Mononuclear cell (primary cell): ENCODE results near the gene MAP3K15. TPM values are rescaled to one million over a fixed set of nuclear protein-coding genes. Genes with fewer than 3 reads are reported as not detected.

Experiments used
- H3K27me3 ChIP-seq: 2 replicates; pipeline ENCODE4 v1.6.0; 2011; ENCODE audit warnings: low read length, control low read depth; ENCODE audit not compliant: insufficient read depth
- H3K4me1 ChIP-seq: 2 replicates; pipeline ENCODE4 v1.5.1; 2011; ENCODE audit warnings: mild to moderate bottlenecking, low read length, control low read depth; ENCODE audit not compliant: insufficient read depth
- H3K4me3 ChIP-seq: 2 replicates; pipeline ENCODE4 v1.5.1; 2011; ENCODE audit warnings: mild to moderate bottlenecking, low read length, moderate library complexity
- H3K9me3 ChIP-seq: 2 replicates; pipeline ENCODE4 v1.5.1; 2011; ENCODE audit warnings: low read depth, mild to moderate bottlenecking, control low read depth, low read length
- total RNA-seq: library from RNA; depleted of rRNA; stranded (reverse); fragments of >200 nt; gene quantifications from one replicate; pipeline ENCODE4 v1.2.3, GENCODE V29; 2012

The MAP3K15 gene
- total RNA-seq, 1 donor = 0.10 TPM

GRCh38 chrX:19389227-19389845 lies 126.0 kb downstream of the MAP3K15 start:
- no peaks in the 10 kb centered on the region for H3K9me3 ChIP-seq
- H3K27me3 ChIP-seq = no peaks in the 10 kb centered on the region
- no peaks in the 10 kb centered on the region for H3K4me1 ChIP-seq
- no peak overlapping the region for H3K4me3 ChIP-seq

GRCh38 chrX:19388741-19389140 lies 126.6 kb downstream of the MAP3K15 start:
- Histone ChIP-seq H3K9me3 (no peaks in the 10 kb centered on the region), H3K4me1 (no peaks in the 10 kb centered on the region), H3K27me3 (no peaks in the 10 kb centered on the region), H3K4me3 (no peak overlapping the region)

GRCh38 chrX:19388064-19388679 lies 127.1 kb downstream of the MAP3K15 start:
- no peaks in the 10 kb centered on the region for H3K4me1 ChIP-seq
- no peaks in the 10 kb centered on the region for H3K27me3 ChIP-seq
- H3K9me3 ChIP-seq = no peaks in the 10 kb centered on the region
- no peak overlapping the region for H3K4me3 ChIP-seq

GRCh38 chrX:19386679-19387078 lies 128.6 kb downstream of the MAP3K15 start:
- Histone ChIP-seq H3K4me3 (no peak overlapping the region), H3K9me3 (no peaks in the 10 kb centered on the region), H3K4me1 (no peaks in the 10 kb centered on the region), H3K27me3 (no peaks in the 10 kb centered on the region)

GRCh38 chrX:19382555-19383145 lies 132.7 kb downstream of the MAP3K15 start:
- no peaks in the 10 kb centered on the region for H3K27me3 ChIP-seq
- no peaks in the 10 kb centered on the region for H3K9me3 ChIP-seq
- H3K4me1 ChIP-seq = no peaks in the 10 kb centered on the region
- H3K4me3 ChIP-seq = no peak overlapping the region

GRCh38 chrX:19381326-19381725 lies 134.0 kb downstream of the MAP3K15 start:
- Histone ChIP-seq H3K9me3 (no peaks in the 10 kb centered on the region), H3K4me3 (no peak overlapping the region), H3K27me3 (no peaks in the 10 kb centered on the region), H3K4me1 (no peaks in the 10 kb centered on the region)

GRCh38 chrX:19377799-19378198 lies 137.5 kb downstream of the MAP3K15 start:
- Histone ChIP-seq H3K4me1 (no peaks in the 10 kb centered on the region), H3K27me3 (no peaks in the 10 kb centered on the region), H3K9me3 (no peaks in the 10 kb centered on the region), H3K4me3 (no peak overlapping the region)

GRCh38 chrX:19375546-19375945 lies 139.8 kb downstream of the MAP3K15 start:
- no peaks in the 10 kb centered on the region for H3K27me3 ChIP-seq
- no peak overlapping the region for H3K4me3 ChIP-seq
- H3K9me3 ChIP-seq = no peaks in the 10 kb centered on the region
- peaks cover 4% of the 10 kb centered on the region for H3K4me1 ChIP-seq

GRCh38 chrX:19373351-19373891 lies 141.9 kb downstream of the MAP3K15 start:
- Histone ChIP-seq H3K27me3 (no peaks in the 10 kb centered on the region), H3K4me3 (no peak overlapping the region), H3K9me3 (no peaks in the 10 kb centered on the region), H3K4me1 (peaks cover 4% of the 10 kb centered on the region)

- Histone ChIP-seq H3K27me3 (no peaks in the 10 kb centered on the region), H3K9me3 (no peaks in the 10 kb centered on the region), H3K4me1 (peaks cover 4% of the 10 kb centered on the region), H3K4me3 (peak overlapping the region; percentile 18)
Measured at GRCh38 chrX:19372547-19373331, 142.6 kb downstream of the MAP3K15 start.

GRCh38 chrX:19372170-19372546 lies 143.2 kb downstream of the MAP3K15 start:
- H3K4me3 ChIP-seq = peak overlapping the region; percentile 18

GRCh38 chrX:19370061-19370460 lies 145.2 kb downstream of the MAP3K15 start:
- H3K27me3 ChIP-seq = no peaks in the 10 kb centered on the region
- peaks cover 4% of the 10 kb centered on the region for H3K4me1 ChIP-seq
- no peak overlapping the region for H3K4me3 ChIP-seq
- no peaks in the 10 kb centered on the region for H3K9me3 ChIP-seq

More at GRCh38 chrX:19372170-19372546, 143.2 kb downstream of the MAP3K15 start:
- Histone ChIP-seq H3K9me3 (no peaks in the 10 kb centered on the region), H3K27me3 (no peaks in the 10 kb centered on the region), H3K4me1 (peaks cover 4% of the 10 kb centered on the region)

- Histone ChIP-seq H3K4me1 (peaks cover 4% of the 10 kb centered on the region), H3K4me3 (no peak overlapping the region), H3K27me3 (no peaks in the 10 kb centered on the region)
Measured at GRCh38 chrX:19368576-19368975, 146.7 kb downstream of the MAP3K15 start.

GRCh38 chrX:19361701-19362100 lies 153.6 kb downstream of the MAP3K15 start:
- Histone ChIP-seq H3K27me3 (no peaks in the 10 kb centered on the region), H3K9me3 (no peaks in the 10 kb centered on the region), H3K4me3 (no peak overlapping the region), H3K4me1 (no peaks in the 10 kb centered on the region)

More at GRCh38 chrX:19368576-19368975, 146.7 kb downstream of the MAP3K15 start:
- H3K9me3 ChIP-seq = no peaks in the 10 kb centered on the region

- H3K9me3 ChIP-seq = no peaks in the 10 kb centered on the region
- no peaks in the 10 kb centered on the region for H3K27me3 ChIP-seq
- no peaks in the 10 kb centered on the region for H3K4me1 ChIP-seq
- no peak overlapping the region for H3K4me3 ChIP-seq
Measured at GRCh38 chrX:19360903-19361302, 154.4 kb downstream of the MAP3K15 start.
